Spleen (tissue), 11 donors: ENCODE results near the gene GARNL3. TPM values are rescaled to one million over a fixed set of nuclear protein-coding genes. Genes with fewer than 3 reads are reported as not detected.

Experiments
- DNase-seq: peaks from one replicate; pipeline ENCODE4 v3.0.0-alpha.2; 2020
- H3K27ac ChIP-seq, 8 donors: fragments of 200-600 bp; sonication (generic) in 7 of 8; 1 replicate in 4 of 8; 2 replicates in 4 of 8; pipeline versions ENCODE4 v1.5.0 to v1.8.0; 2016 to 2021; ENCODE audit warnings: inconsistent platforms in 4 of 8, mild to moderate bottlenecking in 4 of 8, moderate library complexity in 1 of 8
- H3K27me3 ChIP-seq, 7 donors: fragments of 200-600 bp; sonication (generic) in 6 of 7; replicated peaks in 1 of 7; 1 replicate in 4 of 7; 2 replicates in 3 of 7; pipeline versions ENCODE4 v1.5.0 to v1.8.0; 2016 to 2021; ENCODE audit warnings: inconsistent platforms in 3 of 7, mild to moderate bottlenecking in 1 of 7
- H3K36me3 ChIP-seq, 6 donors: fragments of 200-600 bp; sonication (generic) in 5 of 6; 1 replicate in 4 of 6; 2 replicates in 2 of 6; pipeline versions ENCODE4 v1.5.0 to v1.8.0; 2016 to 2021; ENCODE audit warnings: inconsistent platforms in 2 of 6
- H3K4me1 ChIP-seq, 6 donors: fragments of 200-600 bp; sonication (generic) in 5 of 6; 1 replicate in 3 of 6; 2 replicates in 3 of 6; pipeline versions ENCODE4 v1.5.0 to v1.8.0; 2016 to 2021; ENCODE audit warnings: inconsistent platforms in 3 of 6
- H3K4me3 ChIP-seq, 8 donors: fragments of 200-600 bp; sonication (generic) in 7 of 8; 1 replicate in 4 of 8; 2 replicates in 4 of 8; pipeline versions ENCODE4 v1.5.0 to v1.8.0; 2016 to 2021; ENCODE audit warnings: inconsistent platforms in 4 of 8, mild to moderate bottlenecking in 4 of 8, moderate library complexity in 2 of 8
- H3K9me3 ChIP-seq, 8 donors: fragments of 200-600 bp; sonication (generic) in 7 of 8; 1 replicate in 4 of 8; 2 replicates in 4 of 8; pipeline versions ENCODE4 v1.5.0 to v1.8.0; 2016 to 2021; ENCODE audit warnings: inconsistent platforms in 4 of 8
- POLR2A ChIP-seq, 3 donors: fragments of 450-650 bp; IDR thresholded peaks; one replicate each; pipeline ENCODE4 v1.5.1; 2017; ENCODE audit warnings: antibody characterized with exemption in 3 of 3, mild to moderate bottlenecking in 1 of 3
- POLR2AphosphoS5 ChIP-seq, 3 donors: sonication (generic); formaldehyde crosslinking; IDR thresholded peaks; one replicate each; pipeline ENCODE4 v1.5.1; 2017; ENCODE audit warnings: antibody characterized with exemption in 3 of 3
- WGBS, 5 donors: extraction: QIAGEN DNeasy Blood & Tissue Kit in 3 of 5; methylation state at CpG; one replicate each; pipeline versions ENCODE4 v1.1.5 to v1.1.7; 2013 to 2018; 5-methylcytosine and 5-hydroxymethylcytosine counted together
- intact Hi-C: fragments of 100-400 bp; cut with DNase I; formaldehyde crosslinking; loops from one replicate; pipeline ENCODE4 v1.15.0; 2023; ENCODE audit warnings: low total_unique reads
- polyA plus RNA-seq, 3 donors: library from polyadenylated mRNA; stranded (reverse); fragments of 200-250 nt; gene quantifications; one replicate each; pipeline ENCODE4 v1.2.1, GENCODE V29; 2013
- total RNA-seq, 7 donors: library from RNA; depleted of rRNA in 3 of 7; stranded (reverse); fragments of >200 nt in 3 of 7; fragmentation: NEBNext Ultra II Directional in 4 of 7; extraction: Animal tissue kit (Norgen Biotek cat#: 25700) in 4 of 7; gene quantifications; one replicate each; pipeline versions ENCODE4 v1.1.0 to v1.2.1, GENCODE V29; 2016 to 2021
- TF ChIP-seq, protein P1 (sequence below), 11 experiments: fragments of 200-600 bp in 7 of 11; fragments of 450-650 bp in 4 of 11; sonication (generic) in 4 of 11; IDR thresholded peaks in 8 of 11; conservative IDR thresholded peaks in 3 of 11; 1 replicate in 7 of 11; 2 replicates in 4 of 11; pipeline versions ENCODE4 v1.4.0 to v1.8.0; 2016 to 2021; ENCODE audit warnings: antibody characterized with exemption in 11 of 11, inconsistent platforms in 4 of 11, mild to moderate bottlenecking in 1 of 11
- donor health status: healthy with polysubstance abuse.
- donor health status: DM: no; HTN: no; CAD: no; lungs with moderate emphysema.
- donor health status: DM: no; HTN: no; CAD: no.
- donor health status: Bipolar disorder and iron deficiency.
- donor health status: healthy.
- donor health status: DM: no; HTN: no; CAD: no.
- donor health status: DM: yes; HTN: yes; CAD: no.

GARNL3 gene
- total and polyA plus RNA-seq, 10 donors = 2.1 to 14.7 (median 10.0) TPM

DNA sequence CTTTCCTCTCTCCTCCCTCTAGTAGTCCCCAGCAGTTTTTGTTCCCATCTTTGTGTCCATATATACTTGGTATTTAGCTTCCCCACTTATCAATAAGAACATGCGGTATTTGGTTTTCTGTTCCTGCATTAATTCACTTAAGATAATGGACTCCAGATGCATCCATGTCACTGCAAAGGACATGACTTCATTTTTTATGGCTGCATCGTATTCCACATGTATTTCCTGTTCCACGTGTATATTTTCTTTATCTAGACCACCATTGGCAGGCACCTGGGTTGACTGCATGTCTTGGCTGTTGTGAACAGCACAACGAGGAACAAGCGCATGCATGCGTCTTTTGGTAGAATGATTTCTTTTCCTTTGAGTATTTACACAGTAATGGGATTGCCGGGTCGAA lies 165.8 kb downstream of the GARNL3 start:
- DNase-seq = no peak
- TF ChIP-seq POLR2A (IDR thresholded peaks at IDR 0.05) = no peak
- no peak for TF ChIP-seq POLR2AphosphoS5 (IDR thresholded peaks at IDR 0.05)
- TF ChIP-seq, protein P1, sequence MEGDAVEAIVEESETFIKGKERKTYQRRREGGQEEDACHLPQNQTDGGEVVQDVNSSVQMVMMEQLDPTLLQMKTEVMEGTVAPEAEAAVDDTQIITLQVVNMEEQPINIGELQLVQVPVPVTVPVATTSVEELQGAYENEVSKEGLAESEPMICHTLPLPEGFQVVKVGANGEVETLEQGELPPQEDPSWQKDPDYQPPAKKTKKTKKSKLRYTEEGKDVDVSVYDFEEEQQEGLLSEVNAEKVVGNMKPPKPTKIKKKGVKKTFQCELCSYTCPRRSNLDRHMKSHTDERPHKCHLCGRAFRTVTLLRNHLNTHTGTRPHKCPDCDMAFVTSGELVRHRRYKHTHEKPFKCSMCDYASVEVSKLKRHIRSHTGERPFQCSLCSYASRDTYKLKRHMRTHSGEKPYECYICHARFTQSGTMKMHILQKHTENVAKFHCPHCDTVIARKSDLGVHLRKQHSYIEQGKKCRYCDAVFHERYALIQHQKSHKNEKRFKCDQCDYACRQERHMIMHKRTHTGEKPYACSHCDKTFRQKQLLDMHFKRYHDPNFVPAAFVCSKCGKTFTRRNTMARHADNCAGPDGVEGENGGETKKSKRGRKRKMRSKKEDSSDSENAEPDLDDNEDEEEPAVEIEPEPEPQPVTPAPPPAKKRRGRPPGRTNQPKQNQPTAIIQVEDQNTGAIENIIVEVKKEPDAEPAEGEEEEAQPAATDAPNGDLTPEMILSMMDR (IDR thresholded peaks at IDR 0.05 in 8 of 11, conservative IDR thresholded peaks at IDR 0.05 in 3 of 11) = no peak
- Histone ChIP-seq H3K4me3 (no peak overlapping the region), H3K36me3 (peaks cover 5 to 78% (median 53%) of the 10 kb centered on the region in 6 donors), H3K27ac (no peak overlapping the region), H3K27me3 (no peaks in the 10 kb centered on the region), H3K4me1 (peaks cover 15 to 31% (median 16%) of the 10 kb centered on the region in 6 donors), H3K9me3 (no peaks in the 10 kb centered on the region)
- intact Hi-C loops = no loop called here
- WGBS, 5 donors = 95 to 97% (median 95%) methylated on average over 8 of the region's 8 CpGs

DNA sequence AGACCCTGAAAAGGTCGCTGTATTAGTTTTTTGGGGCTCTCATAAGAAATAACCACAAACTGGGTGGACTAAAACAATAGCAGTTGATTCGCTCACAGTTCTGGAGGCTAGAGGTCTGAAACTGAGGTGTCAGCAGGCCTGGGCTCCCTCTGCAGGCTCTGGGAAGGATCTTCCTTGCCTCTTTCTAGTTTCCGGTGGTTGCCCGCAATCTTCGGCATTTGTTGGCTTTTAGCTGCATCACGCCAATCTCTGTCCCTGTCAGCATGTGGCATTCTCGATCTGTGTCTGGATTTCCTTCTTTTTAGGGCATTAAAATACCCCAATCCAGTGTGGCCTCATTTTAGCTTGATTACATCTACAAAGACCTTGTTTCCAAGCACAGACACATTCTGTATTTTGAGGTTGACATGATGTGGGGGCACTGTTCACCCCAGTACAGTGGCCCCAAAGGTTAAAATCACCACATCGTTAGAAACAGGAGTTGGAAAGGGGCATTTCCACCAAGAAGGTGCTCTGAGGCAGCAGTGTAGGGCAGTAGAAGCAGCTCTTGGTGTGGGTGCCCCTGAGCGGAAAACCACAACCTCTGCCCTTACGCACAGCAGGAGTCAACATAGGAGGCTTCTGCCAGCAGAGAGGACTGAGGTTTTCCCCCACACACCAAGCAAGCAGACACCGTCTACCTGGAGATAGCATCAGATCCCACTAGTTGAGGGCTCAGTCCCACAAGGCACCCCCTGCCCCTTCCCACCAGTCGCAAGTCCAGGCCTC lies 173.1 kb downstream of the GARNL3 start:
- peak overlapping the region in 1 of 8 donors; percentile 16 for H3K27ac ChIP-seq
- 80 to 87% (median 86%) methylated on average over 11 to 12 of the region's 12 CpGs for WGBS, 5 donors
- no peaks in the 10 kb centered on the region for H3K27me3 ChIP-seq
- TF ChIP-seq, protein P1 (IDR thresholded peaks at IDR 0.05 in 8 of 11, conservative IDR thresholded peaks at IDR 0.05 in 3 of 11) = no peak
- TF ChIP-seq POLR2A (IDR thresholded peaks at IDR 0.05) (no peak), POLR2AphosphoS5 (IDR thresholded peaks at IDR 0.05) (no peak)
- H3K36me3 ChIP-seq = peaks cover 7 to 100% (median 92%) of the 10 kb centered on the region in 6 donors
- H3K4me3 ChIP-seq = no peak overlapping the region
- no peaks in the 10 kb centered on the region for H3K9me3 ChIP-seq
- intact Hi-C loops = no loop called here
- no peak for DNase-seq
- no peaks in the 10 kb centered on the region for H3K4me1 ChIP-seq

DNA sequence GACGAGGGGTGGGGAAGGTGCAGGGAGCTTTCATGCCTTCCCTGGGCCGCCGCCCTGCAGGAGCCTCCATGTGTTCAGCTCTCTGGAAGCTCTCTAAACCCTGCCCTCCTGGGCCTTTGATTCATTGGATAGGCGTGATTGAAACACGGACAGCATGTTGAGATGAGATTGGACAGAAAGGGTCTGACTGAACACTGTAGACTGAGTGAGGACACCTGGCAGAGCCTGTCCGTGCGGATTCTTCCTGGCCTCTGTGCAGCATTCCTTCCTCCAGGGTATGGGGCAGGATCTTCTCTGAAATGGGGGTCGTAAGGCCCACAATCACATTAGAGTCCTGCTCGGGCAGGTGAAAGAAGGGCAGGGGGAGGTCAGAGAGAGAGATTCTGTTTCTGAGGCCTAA lies 173.8 kb downstream of the GARNL3 start:
- no peaks in the 10 kb centered on the region for H3K27me3 ChIP-seq
- no peak for DNase-seq
- no peaks in the 10 kb centered on the region for H3K9me3 ChIP-seq
- no peaks in the 10 kb centered on the region for H3K4me1 ChIP-seq
- H3K4me3 ChIP-seq = no peak overlapping the region
- intact Hi-C loops = no loop called here
- H3K36me3 ChIP-seq = peaks cover 3 to 100% (median 93%) of the 10 kb centered on the region in 6 donors
- TF ChIP-seq POLR2AphosphoS5 (IDR thresholded peaks at IDR 0.05) = no peak
- TF ChIP-seq, protein P1 (IDR thresholded peaks at IDR 0.05 in 8 of 11, conservative IDR thresholded peaks at IDR 0.05 in 3 of 11) = no peak
- no peak for TF ChIP-seq POLR2A (IDR thresholded peaks at IDR 0.05)
- 95 to 97% (median 96%) methylated on average over 9 of the region's 9 CpGs for WGBS, 5 donors
- H3K27ac ChIP-seq = no peak overlapping the region

Other genes starting within 250 kb of the GARNL3 start
- 100 to 1,000 TPM in 1 of 7 donors, 10 to 100 TPM in 6; 45.4 to 103 (median 66.2) TPM for gene ANGPTL2, start 142.1 kb upstream of the GARNL3 start, total RNA-seq
- gene ANGPTL2, start 142.1 kb upstream of the GARNL3 start, polyA plus RNA-seq = 10 to 100 TPM in 2 of 3 donors, 1 to 10 TPM in 1; 6.6 to 11.8 (median 11.8) TPM
- gene SLC2A8, start 132.4 kb downstream of the GARNL3 start, total RNA-seq = 10 to 100 TPM; 16.8 to 32.0 (median 23.0) TPM
- 10 to 100 TPM; 10.0 to 18.3 (median 14.5) TPM for gene SLC2A8, start 132.4 kb downstream of the GARNL3 start, polyA plus RNA-seq
- 10 to 100 TPM; 10.4 to 14.7 (median 12.7) TPM for gene ZNF79, start 159.6 kb downstream of the GARNL3 start, total RNA-seq
- 1 to 10 TPM; 2.3 to 4.1 (median 3.8) TPM for gene ZNF79, start 159.6 kb downstream of the GARNL3 start, polyA plus RNA-seq
- 1,000 to 10,000 TPM; 1,013 to 2,248 (median 1,247) TPM for gene RPL12, start 186.6 kb downstream of the GARNL3 start, total RNA-seq
- gene RPL12, start 186.6 kb downstream of the GARNL3 start, polyA plus RNA-seq = 1,000 to 10,000 TPM; 5,054 to 9,017 (median 7,616) TPM
- gene LRSAM1, start 186.7 kb downstream of the GARNL3 start, total RNA-seq = 10 to 100 TPM; 18.3 to 29.7 (median 24.5) TPM
- 10 to 100 TPM; 13.5 to 32.1 (median 26.0) TPM for gene LRSAM1, start 186.7 kb downstream of the GARNL3 start, polyA plus RNA-seq